ENCODE results near the gene SYNGR2.

SYNGR2 gene

DNA sequence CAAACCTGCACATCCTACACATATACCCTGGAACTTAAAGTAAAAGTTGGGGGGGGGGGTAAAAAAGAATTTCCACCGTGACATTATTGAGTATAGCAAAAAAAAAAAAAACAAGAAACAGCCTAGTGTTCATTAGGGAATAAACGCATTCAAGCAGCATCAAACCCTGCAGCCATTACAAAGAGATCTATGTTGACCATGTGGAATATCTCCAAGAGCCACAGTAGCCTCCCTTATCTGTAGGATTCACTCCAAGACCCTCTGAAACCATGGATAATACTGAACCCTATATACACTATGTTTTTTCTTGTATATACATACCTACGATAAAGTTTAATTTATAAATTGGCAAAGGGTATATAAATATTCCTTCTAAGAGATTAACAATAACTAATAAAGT is 40.1 kb downstream of the SYNGR2 start:
- no peaks in the 10 kb centered on the region for H3K27me3 ChIP-seq (replicated peaks)
- in situ Hi-C loops (cut with HindIII; ENCODE audit: low pct_ligation_motif_present, low sequenced_read_pairs), result no loop called here
- TF ChIP-seq, protein P1, sequence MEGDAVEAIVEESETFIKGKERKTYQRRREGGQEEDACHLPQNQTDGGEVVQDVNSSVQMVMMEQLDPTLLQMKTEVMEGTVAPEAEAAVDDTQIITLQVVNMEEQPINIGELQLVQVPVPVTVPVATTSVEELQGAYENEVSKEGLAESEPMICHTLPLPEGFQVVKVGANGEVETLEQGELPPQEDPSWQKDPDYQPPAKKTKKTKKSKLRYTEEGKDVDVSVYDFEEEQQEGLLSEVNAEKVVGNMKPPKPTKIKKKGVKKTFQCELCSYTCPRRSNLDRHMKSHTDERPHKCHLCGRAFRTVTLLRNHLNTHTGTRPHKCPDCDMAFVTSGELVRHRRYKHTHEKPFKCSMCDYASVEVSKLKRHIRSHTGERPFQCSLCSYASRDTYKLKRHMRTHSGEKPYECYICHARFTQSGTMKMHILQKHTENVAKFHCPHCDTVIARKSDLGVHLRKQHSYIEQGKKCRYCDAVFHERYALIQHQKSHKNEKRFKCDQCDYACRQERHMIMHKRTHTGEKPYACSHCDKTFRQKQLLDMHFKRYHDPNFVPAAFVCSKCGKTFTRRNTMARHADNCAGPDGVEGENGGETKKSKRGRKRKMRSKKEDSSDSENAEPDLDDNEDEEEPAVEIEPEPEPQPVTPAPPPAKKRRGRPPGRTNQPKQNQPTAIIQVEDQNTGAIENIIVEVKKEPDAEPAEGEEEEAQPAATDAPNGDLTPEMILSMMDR (IDR thresholded peaks at IDR 0.05; ENCODE audit: low read depth, low read length, missing control alignments), result no peak
- no peak for DNase-seq
- H3K36me3 ChIP-seq (replicated peaks), result peaks cover 5% of the 10 kb centered on the region
- H3K4me3 ChIP-seq (ENCODE audit: low read depth, low read length), result no peak overlapping the region
- no peak overlapping the region for H3K27ac ChIP-seq

DNA sequence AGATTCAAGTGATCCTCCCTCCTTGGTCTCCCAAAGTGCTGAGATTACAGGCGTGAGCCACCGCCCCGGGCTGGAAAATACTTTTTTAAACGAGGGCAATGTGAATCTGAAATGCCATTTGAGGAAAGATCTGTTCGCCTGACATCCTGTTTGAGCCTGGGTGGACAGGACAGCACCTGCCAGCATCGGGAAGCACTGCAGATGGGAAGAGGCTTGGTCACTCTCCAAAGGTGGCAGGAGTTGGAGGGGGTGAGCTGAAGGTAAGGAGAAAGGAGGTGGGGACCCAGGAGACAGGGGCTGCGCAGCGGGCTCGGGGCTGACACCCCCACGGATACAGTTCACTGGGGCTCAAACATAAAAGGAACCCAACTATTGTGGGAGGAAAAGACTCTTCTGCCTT is 41.7 kb downstream of the SYNGR2 start:
- H3K27me3 ChIP-seq (replicated peaks), result no peaks in the 10 kb centered on the region
- H3K36me3 ChIP-seq (replicated peaks), result peaks cover 2% of the 10 kb centered on the region
- H3K4me3 ChIP-seq (ENCODE audit: low read depth, low read length), result no peak overlapping the region
- in situ Hi-C loops (cut with HindIII; ENCODE audit: low pct_ligation_motif_present, low sequenced_read_pairs), result no loop called here
- TF ChIP-seq, protein P1 (IDR thresholded peaks at IDR 0.05; ENCODE audit: low read depth, low read length, missing control alignments), result no peak
- no peak overlapping the region for H3K27ac ChIP-seq
- DNase-seq, result no peak

DNA sequence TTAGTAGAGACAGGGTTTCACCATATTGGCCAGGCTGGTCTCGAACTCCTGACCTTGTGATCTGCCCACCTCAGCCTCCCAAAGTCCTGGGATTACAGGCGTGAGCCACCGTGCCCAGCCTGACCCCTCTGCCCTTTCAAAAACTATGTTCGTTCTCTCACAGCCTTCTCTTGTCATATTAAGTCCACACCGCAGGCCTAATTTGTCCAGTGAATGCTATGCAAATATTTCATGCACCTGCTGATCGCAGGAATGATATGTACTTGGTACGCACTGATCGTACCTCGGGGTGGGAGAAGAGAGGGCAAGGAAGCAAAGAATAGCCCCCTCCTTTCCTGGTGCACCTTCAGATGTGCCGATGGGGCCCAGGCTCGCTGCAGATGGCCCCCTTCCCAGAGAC is 42.7 kb downstream of the SYNGR2 start:
- DNase-seq, result no peak
- Histone ChIP-seq H3K27ac (no peak overlapping the region), H3K27me3 (replicated peaks) (no peaks in the 10 kb centered on the region), H3K4me3 (ENCODE audit: low read depth, low read length) (no peak overlapping the region), H3K36me3 (replicated peaks) (no peaks in the 10 kb centered on the region)
- TF ChIP-seq, protein P1 (IDR thresholded peaks at IDR 0.05; ENCODE audit: low read depth, low read length, missing control alignments), result no peak
- in situ Hi-C loops (cut with HindIII; ENCODE audit: low pct_ligation_motif_present, low sequenced_read_pairs), result no loop called here

- TF ChIP-seq, protein P1 (IDR thresholded peaks at IDR 0.05; ENCODE audit: low read depth, low read length, missing control alignments), result no peak
- Histone ChIP-seq H3K4me3 (ENCODE audit: low read depth, low read length) (peak within 1 kb of the TSS; percentile 89), H3K27me3 (replicated peaks) (no peaks in the 10 kb centered on the region), H3K36me3 (replicated peaks) (no peaks in the 10 kb centered on the region), H3K27ac (peak within 1 kb of the TSS; percentile 6)
- DNase-seq, result peak; percentile 63
- in situ Hi-C loops (cut with HindIII; ENCODE audit: low pct_ligation_motif_present, low sequenced_read_pairs), result no loop called here
These were observed 45.8 kb downstream of the SYNGR2 start, which contains the start of gene BIRC5 for GRCh38 chr17:78214016-78214705. TSS of gene BIRC5 (plus strand) at chr17:78214253. CDS start at chr17:78214317, 64 bp downstream.

DNA sequence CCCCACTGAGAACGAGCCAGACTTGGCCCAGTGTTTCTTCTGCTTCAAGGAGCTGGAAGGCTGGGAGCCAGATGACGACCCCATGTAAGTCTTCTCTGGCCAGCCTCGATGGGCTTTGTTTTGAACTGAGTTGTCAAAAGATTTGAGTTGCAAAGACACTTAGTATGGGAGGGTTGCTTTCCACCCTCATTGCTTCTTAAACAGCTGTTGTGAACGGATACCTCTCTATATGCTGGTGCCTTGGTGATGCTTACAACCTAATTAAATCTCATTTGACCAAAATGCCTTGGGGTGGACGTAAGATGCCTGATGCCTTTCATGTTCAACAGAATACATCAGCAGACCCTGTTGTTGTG is 46.3 kb downstream of the SYNGR2 start:
- Histone ChIP-seq H3K27ac (no peak overlapping the region), H3K36me3 (replicated peaks) (no peaks in the 10 kb centered on the region), H3K4me3 (ENCODE audit: low read depth, low read length) (peak overlapping the region; percentile 89), H3K27me3 (replicated peaks) (no peaks in the 10 kb centered on the region)
- no peak for DNase-seq
- TF ChIP-seq, protein P1 (IDR thresholded peaks at IDR 0.05; ENCODE audit: low read depth, low read length, missing control alignments), result no peak
- in situ Hi-C loops (cut with HindIII; ENCODE audit: low pct_ligation_motif_present, low sequenced_read_pairs), result no loop called here
